HL-60/S4 (cell line): Measurements from ENCODE around the gene JPH4.

Experiments used
- in situ Hi-C: fragments of 300-500 bp; cut with MboI; formaldehyde crosslinking; loops from 2 replicates; pipeline ENCODE4 v1.14.3; 2022; ENCODE audit warnings: low sequenced_read_pairs

The JPH4 gene

DNA sequence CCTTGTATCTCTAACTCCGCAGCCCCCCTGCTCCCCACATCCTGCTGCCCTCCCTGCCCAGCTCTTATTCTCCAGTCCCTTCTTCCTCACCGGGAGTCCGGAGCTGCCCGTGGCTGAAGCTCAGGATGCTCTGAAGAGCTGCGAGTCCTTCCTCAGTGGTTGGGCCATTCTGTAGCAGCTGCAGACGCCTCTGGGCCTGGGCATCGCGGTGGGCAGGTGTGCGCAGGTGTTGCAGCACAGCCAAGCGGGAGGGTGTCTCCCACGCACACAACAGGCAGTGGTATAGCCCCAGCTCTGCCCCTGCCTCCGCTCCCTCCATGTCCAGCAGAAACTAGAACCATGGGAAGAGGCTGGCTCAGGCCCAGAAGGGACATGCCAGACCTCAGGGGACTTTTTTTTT, 47.2 kb downstream of the JPH4 start:
- in situ Hi-C loops: no loop called here

DNA sequence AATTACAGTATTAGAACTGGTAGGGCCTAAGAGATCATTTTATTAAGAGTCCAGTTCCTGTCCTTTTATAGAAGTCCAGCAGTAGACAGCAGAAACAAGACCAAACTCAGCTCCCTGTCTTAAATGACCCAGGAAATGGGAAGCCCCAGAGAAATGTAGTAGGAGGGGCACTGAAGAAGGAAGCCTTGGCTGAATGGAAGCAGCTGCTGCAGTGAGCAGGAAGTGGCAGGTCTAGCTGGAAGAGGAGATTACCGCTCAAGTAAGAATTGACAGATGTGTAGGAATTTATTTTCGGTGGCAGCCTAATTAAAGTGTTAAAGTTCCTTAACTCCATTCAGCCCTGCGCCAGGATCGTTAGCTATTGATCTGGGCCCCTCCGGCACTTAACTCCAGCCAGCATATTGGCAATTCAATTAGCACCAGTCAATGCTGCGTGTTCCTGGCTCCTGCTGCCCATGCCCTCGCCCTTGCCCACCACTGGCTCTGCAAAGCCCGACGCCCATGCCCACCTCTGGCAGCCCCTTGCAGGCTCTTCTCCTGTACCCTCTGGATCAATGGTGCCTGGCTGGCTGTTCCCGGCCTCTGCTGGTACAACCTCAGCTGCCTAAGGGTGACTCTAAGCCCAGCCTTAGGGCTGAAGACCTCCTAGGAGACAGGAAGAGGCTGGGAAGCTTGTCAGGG, 48.1 kb downstream of the JPH4 start:
- in situ Hi-C loops: no loop called here

DNA sequence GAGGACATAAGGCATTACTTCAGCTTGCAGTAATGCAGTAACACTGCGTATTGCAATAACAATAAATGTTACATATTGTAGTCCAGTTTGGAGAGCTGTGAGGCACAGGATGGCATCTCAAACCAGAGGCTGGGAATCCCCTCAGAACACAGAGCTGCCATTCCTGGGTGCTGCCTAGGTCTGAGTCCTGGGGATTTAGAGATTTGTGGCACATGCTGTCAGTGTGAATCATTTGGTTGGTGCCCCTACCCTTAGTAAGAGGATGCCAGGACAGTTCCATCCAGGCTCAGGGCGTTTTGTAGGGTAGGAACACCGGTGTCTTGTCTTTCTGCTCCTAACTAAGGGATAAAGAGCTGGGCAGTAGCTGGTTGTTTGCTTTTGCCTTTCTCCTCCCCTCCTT, 49.6 kb downstream of the JPH4 start:
- in situ Hi-C loops: no loop called here

DNA sequence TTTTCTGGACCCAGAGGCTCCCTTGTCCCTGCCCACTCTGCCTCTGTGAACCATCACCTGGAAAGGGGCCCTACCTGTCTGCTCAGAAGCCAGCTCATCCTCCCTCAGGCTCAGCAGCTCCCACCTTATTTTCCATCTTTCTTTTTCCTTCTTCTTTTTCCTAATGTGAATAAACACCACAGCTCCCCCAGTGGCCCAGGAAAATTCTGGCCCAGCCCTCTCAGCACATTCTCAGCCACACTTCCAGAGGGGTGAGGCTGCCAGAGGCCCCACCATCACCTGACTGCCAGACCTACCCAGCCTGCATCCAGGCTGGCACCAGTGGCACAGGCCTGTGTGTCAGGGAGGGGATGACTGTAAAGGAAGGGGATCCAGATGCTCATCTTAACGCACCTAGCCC, 50.0 kb downstream of the JPH4 start:
- in situ Hi-C loops: no loop called here

DNA sequence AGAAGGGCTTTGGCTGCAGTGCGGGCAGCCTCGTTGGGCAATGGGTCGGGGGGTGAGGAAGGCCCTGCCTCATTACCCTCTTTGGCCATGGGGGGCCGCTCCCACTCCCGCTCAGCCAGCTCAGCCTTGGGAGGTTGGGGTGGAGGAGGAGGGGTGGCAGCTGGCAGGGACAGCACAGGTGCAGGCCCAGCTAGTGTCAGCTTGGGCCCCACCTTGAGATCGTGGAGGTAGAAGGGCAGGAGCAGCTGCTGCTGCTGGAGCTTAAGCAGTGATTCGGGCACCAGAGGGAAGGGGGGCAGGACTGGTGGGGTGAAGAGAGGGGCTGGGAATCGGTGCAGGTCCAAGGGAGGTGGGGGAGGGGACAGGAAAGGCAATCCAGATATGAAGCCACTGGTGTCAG, 53.0 kb downstream of the JPH4 start:
- in situ Hi-C loops: no loop called here

GRCh38 chr14:23524954-23525353, 53.6 kb downstream of the JPH4 start:
- in situ Hi-C loops: no loop called here

GRCh38 chr14:23523229-23524016, 55.2 kb downstream of the JPH4 start:
- in situ Hi-C loops: no loop called here

GRCh38 chr14:23522643-23523198, 55.9 kb downstream of the JPH4 start:
- in situ Hi-C loops: no loop called here

DNA sequence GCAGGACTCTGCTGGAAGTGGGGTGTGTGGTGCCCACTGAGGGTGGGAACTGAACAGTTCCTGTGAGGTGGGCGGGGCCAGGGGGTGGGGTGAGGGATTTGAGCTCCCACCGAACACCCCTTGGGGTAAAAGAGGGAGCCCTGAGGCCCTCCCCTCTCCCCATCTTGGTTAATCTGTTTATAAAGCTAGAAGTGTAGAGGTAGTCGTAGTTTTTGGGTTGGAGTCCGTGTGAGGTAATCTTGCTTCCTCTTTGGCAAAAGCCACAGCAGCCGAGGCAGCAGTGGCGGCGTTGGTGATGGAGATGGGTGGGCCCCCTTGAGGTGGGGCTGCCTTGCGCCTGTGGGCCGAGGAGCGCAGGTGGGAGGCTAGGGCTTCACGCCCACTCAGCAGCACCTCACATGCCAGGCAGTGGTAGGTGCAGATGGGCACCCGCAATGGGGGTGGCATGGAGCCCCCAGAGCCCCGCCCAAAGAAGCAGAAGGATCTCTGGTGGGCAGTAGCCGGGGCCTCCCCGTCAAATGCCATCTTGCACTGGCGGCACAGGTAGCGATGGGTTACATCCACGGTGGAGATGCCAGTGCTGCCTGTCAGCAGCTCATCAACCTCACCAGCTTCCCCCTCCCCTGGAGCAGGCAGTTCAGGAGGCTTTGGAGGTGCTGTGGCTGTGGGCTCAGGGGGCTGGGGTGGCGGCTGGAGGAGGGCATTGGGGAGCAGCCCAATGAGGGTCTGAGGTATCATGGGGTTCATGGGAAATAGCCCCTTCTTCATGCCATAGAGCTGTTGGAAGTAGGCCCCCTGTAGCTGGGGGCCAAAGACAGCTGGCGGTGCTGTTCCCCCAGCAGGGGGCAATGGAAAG, 56.6 kb downstream of the JPH4 start:
- in situ Hi-C loops: no loop called here

GRCh38 chr14:23520899-23521533, 57.6 kb downstream of the JPH4 start:
- in situ Hi-C loops: no loop called here

DNA sequence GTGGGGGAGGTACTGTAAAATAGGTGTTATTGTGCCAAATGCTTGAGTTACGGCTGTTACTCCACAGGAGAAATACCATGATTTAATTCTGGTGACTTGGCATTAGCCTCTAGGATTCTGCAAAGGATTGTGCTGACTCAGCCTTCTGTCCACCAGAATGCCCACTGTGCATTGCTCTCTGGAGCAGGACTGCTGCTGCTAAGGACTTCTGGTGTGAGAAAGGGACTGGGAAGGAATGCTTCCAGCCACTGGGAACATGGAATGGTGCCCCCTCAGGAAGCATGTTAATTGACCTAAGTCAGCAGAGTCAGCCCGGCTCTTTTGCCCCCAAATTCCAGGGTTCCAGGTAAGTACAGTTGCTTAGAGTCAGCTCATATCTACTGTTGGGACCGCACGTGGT, 59.9 kb downstream of the JPH4 start:
- in situ Hi-C loops: no loop called here
